Measurements from ENCODE around the gene TNRC18.

DNA sequence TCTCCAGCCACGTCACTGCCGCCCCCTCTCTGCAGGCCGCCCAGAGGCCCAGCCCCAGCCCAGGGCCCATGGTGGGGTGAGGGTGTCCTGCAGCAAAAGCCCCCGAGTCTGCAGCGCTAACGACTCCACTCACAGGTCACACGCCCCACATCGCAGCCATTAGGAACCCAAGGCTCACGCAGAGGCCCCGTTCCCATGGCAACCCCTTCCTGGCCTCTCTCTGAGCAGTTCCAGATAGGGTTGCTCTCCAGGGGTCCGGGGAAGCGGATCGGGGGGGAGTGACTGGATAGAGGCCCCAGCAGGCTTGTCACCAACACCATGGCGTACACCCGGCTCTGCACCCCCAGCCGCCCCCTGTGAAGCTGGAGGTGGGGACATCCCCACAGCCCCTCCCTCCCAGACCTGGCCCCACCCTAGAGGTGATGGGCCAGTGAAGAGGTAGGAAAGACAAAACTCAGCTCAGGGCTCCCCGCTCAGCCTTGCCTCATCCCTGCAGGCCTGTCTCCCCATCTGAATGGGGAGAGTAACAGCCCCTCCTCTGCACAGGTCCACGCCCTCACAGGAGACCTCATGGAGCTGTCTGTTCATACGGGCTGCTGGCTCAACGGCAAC, 41.2 kb downstream of the TNRC18 start:
- TF ChIP-seq POLR2A (IDR thresholded peaks at IDR 0.05) (no peak), EP300 (IDR thresholded peaks at IDR 0.05) (no peak)
- TF ChIP-seq, protein P1, sequence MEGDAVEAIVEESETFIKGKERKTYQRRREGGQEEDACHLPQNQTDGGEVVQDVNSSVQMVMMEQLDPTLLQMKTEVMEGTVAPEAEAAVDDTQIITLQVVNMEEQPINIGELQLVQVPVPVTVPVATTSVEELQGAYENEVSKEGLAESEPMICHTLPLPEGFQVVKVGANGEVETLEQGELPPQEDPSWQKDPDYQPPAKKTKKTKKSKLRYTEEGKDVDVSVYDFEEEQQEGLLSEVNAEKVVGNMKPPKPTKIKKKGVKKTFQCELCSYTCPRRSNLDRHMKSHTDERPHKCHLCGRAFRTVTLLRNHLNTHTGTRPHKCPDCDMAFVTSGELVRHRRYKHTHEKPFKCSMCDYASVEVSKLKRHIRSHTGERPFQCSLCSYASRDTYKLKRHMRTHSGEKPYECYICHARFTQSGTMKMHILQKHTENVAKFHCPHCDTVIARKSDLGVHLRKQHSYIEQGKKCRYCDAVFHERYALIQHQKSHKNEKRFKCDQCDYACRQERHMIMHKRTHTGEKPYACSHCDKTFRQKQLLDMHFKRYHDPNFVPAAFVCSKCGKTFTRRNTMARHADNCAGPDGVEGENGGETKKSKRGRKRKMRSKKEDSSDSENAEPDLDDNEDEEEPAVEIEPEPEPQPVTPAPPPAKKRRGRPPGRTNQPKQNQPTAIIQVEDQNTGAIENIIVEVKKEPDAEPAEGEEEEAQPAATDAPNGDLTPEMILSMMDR (IDR thresholded peaks at IDR 0.05), result no peak
